ENCODE measurements around the gene RIC8A.

Gene RIC8A

GRCh38 chr11:196786-197731, 10.4 kb upstream of the RIC8A start:
- no peak overlapping the region for H3K4me3 ChIP-seq (ENCODE audit: low read depth, low read length)
- TF ChIP-seq CTCF (IDR thresholded peaks at IDR 0.05; ENCODE audit: insufficient read depth, low read depth, low read length, missing control alignments) = no peak
- DNase-seq (ENCODE audit: low read depth) = no peak

- DNase-seq (ENCODE audit: low read depth) = no peak
- no peak for TF ChIP-seq CTCF (IDR thresholded peaks at IDR 0.05; ENCODE audit: insufficient read depth, low read depth, low read length, missing control alignments)
- no peak overlapping the region for H3K4me3 ChIP-seq (ENCODE audit: low read depth, low read length)
These were observed 9.7 kb upstream of the RIC8A start for GRCh38 chr11:197741-198235.

GRCh38 chr11:198236-198806, 9.2 kb upstream of the RIC8A start:
- DNase-seq (ENCODE audit: low read depth) = no peak
- no peak overlapping the region for H3K4me3 ChIP-seq (ENCODE audit: low read depth, low read length)
- no peak for TF ChIP-seq CTCF (IDR thresholded peaks at IDR 0.05; ENCODE audit: insufficient read depth, low read depth, low read length, missing control alignments)

GRCh38 chr11:199004-199581, 8.4 kb upstream of the RIC8A start:
- no peak for TF ChIP-seq CTCF (IDR thresholded peaks at IDR 0.05; ENCODE audit: insufficient read depth, low read depth, low read length, missing control alignments)
- H3K4me3 ChIP-seq (ENCODE audit: low read depth, low read length) = no peak overlapping the region
- no peak for DNase-seq (ENCODE audit: low read depth)

GRCh38 chr11:199782-200181, 7.7 kb upstream of the RIC8A start:
- no peak for DNase-seq (ENCODE audit: low read depth)
- no peak overlapping the region for H3K4me3 ChIP-seq (ENCODE audit: low read depth, low read length)
- no peak for TF ChIP-seq CTCF (IDR thresholded peaks at IDR 0.05; ENCODE audit: insufficient read depth, low read depth, low read length, missing control alignments)

GRCh38 chr11:200224-201003, 7.1 kb upstream of the RIC8A start:
- DNase-seq (ENCODE audit: low read depth) = no peak
- TF ChIP-seq CTCF (IDR thresholded peaks at IDR 0.05; ENCODE audit: insufficient read depth, low read depth, low read length, missing control alignments) = no peak
- H3K4me3 ChIP-seq (ENCODE audit: low read depth, low read length) = no peak overlapping the region

Measured in GM12865 (cell line).